GM12878 (cell line): ENCODE measurements around the gene SPRR5.

Source experiments
- BACH1 ChIP-seq: fragments of 450-650 bp; IDR thresholded peaks from 2 replicates; pipeline ENCODE4 v1.6.1; 2017; ENCODE audit warnings: mild to moderate bottlenecking, borderline replicate concordance
- CEBPB ChIP-seq, 2 experiments: fragments of 150-350 bp in 1 of 2; IDR thresholded peaks; 2 replicates each; pipeline ENCODE4 v1.6.1; 2012 to 2014; ENCODE audit warnings: low read depth in 2 of 2, low read length in 2 of 2, borderline replicate concordance in 1 of 2, inconsistent platforms in 1 of 2
- CHD1 ChIP-seq: IDR thresholded peaks from 2 replicates; pipeline ENCODE4 v1.6.1; 2012; ENCODE audit warnings: low read depth, low read length, improper control_type of control experiment
- CREB1 ChIP-seq: IDR thresholded peaks from 2 replicates; pipeline ENCODE4 v1.6.1; 2012; ENCODE audit warnings: low read depth, mild to moderate bottlenecking, inconsistent platforms
- EED ChIP-seq: sonication (generic); IDR thresholded peaks from 2 replicates; pipeline ENCODE4 v1.6.1; 2016; ENCODE audit warnings: antibody characterized with exemption, low read depth
- FOXM1 ChIP-seq: IDR thresholded peaks from 2 replicates; pipeline ENCODE4 v1.6.1; 2012; ENCODE audit warnings: low read depth, mild to moderate bottlenecking, inconsistent platforms, low read length, moderate library complexity
- IRF3 ChIP-seq: fragments of 450-650 bp; IDR thresholded peaks from 2 replicates; pipeline ENCODE4 v1.6.1; 2014; ENCODE audit warnings: mild to moderate bottlenecking
- NFYB ChIP-seq: IDR thresholded peaks from 2 replicates; pipeline ENCODE4 v1.6.1; 2011; ENCODE audit warnings: low read depth, mild to moderate bottlenecking, low read length, improper control_type of control experiment, moderate library complexity; ENCODE audit not compliant: insufficient read depth
- POLR2AphosphoS5 ChIP-seq: IDR thresholded peaks from 2 replicates; pipeline ENCODE4 v1.6.1; 2011; ENCODE audit warnings: mild to moderate bottlenecking, low read length, inconsistent platforms
- SMC3 ChIP-seq: IDR thresholded peaks from 2 replicates; pipeline ENCODE4 v1.6.1; 2011; ENCODE audit warnings: low read length, improper control_type of control experiment, borderline replicate concordance
- YY1 ChIP-seq: IDR thresholded peaks from 2 replicates; pipeline ENCODE4 v1.6.1; 2011; ENCODE audit warnings: low read depth, mild to moderate bottlenecking, low read length
- ZBTB33 ChIP-seq: fragments of 450-650 bp; IDR thresholded peaks from 2 replicates; pipeline ENCODE4 v1.6.1; 2017; ENCODE audit warnings: mild to moderate bottlenecking
- ZZZ3 ChIP-seq: IDR thresholded peaks from 2 replicates; pipeline ENCODE4 v1.6.1; 2011; ENCODE audit warnings: low read depth; ENCODE audit not compliant: control insufficient read depth, insufficient read length
- TF ChIP-seq, protein P1 (sequence below), 3 experiments: IDR thresholded peaks in 2 of 3; conservative IDR thresholded peaks in 1 of 3; 2 replicates each; pipeline ENCODE4 v1.5.1; 2011; ENCODE audit warnings: low read depth in 3 of 3, low read length in 3 of 3, mild to moderate bottlenecking in 3 of 3, control low read depth in 2 of 3, moderate library complexity in 2 of 3, inconsistent platforms in 1 of 3, mixed read lengths in 1 of 3; ENCODE audit not compliant: control insufficient read depth in 2 of 3, insufficient read depth in 1 of 3; ENCODE audit errors: extremely low read depth in 1 of 3

DNA sequence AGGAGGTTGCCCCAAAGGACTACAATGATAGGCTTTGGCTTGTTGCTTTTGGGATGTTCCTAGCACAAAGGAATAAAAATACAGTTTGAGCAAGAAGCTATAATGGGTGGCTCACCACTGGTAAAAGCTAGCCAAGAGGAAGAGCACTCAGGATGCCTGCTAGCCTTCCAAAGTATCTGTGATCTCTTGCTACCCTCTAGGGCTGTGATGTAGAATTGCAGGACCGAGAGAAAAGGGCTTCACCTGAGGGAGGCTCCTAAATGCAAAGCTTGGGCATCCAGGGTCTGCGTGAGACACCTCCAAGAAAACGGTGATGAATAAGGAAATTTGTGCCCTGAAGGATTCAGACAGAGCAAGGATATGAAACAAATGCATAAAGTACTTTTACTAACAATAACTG, 20.9 kb upstream of the SPRR5 start:
- TF ChIP-seq FOXM1 (0 out of 2 replicates have a peak, but pooled peaks have one; percentile 17), EED (no peak), POLR2AphosphoS5 (no peak), CEBPB (IDR thresholded peaks at IDR 0.05; ENCODE audit: borderline replicate concordance in 1 of 2, low read depth in 2 of 2, low read length in 2 of 2) (no peak), CHD1 (no peak), BACH1 (no peak), SMC3 (peak; percentile 90), NFYB (no peak), ZBTB33 (no peak), IRF3 (no peak), YY1 (0 out of 2 replicates have a peak, but pooled peaks have one; percentile 33), ZZZ3 (no peak), CREB1 (no peak)
- TF ChIP-seq, protein P1, sequence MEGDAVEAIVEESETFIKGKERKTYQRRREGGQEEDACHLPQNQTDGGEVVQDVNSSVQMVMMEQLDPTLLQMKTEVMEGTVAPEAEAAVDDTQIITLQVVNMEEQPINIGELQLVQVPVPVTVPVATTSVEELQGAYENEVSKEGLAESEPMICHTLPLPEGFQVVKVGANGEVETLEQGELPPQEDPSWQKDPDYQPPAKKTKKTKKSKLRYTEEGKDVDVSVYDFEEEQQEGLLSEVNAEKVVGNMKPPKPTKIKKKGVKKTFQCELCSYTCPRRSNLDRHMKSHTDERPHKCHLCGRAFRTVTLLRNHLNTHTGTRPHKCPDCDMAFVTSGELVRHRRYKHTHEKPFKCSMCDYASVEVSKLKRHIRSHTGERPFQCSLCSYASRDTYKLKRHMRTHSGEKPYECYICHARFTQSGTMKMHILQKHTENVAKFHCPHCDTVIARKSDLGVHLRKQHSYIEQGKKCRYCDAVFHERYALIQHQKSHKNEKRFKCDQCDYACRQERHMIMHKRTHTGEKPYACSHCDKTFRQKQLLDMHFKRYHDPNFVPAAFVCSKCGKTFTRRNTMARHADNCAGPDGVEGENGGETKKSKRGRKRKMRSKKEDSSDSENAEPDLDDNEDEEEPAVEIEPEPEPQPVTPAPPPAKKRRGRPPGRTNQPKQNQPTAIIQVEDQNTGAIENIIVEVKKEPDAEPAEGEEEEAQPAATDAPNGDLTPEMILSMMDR (IDR thresholded peaks at IDR 0.05 in 2 of 3, conservative IDR thresholded peaks at IDR 0.05 in 1 of 3; ENCODE audit: control insufficient read depth in 2 of 3, extremely low read depth in 1 of 3, insufficient read depth in 1 of 3, low read depth in 3 of 3, low read length in 3 of 3): peak; percentile 74 to 80 (median 78); a peak in 5 of 6 replicates
